Posterior vena cava (tissue), 2 donors: ENCODE data around the gene CREG2. TPM values are rescaled to one million over a fixed set of nuclear protein-coding genes. Genes with fewer than 3 reads are reported as not detected.

Experiments used
- DNase-seq: peaks from one replicate; pipeline ENCODE4 v3.0.0-alpha.2; 2020; ENCODE audit warnings: low spot score
- intact Hi-C, 2 donors: fragments of 100-400 bp; cut with DNase I; formaldehyde crosslinking; loops; one replicate each; pipeline versions ENCODE4 v1.14.1 to v1.14.2; 2022 to 2023
- long read RNA-seq, 2 donors: library from polyadenylated mRNA; unstranded; transcript quantifications; one replicate each; pipeline ENCODE4 v2.0.0, GENCODE V29; 2020 to 2021
- total RNA-seq, 2 donors: library from RNA; stranded (reverse); fragmentation: NEBNext Ultra II Directional; extraction: Animal tissue kit (Norgen Biotek cat#: 25700); gene quantifications; one replicate each; pipeline ENCODE4 v1.2.1, GENCODE V29; 2021
- donor health status: DM: yes; HTN: yes; CAD: no.
- donor health status: DM: yes; HTN: yes; CAD: no.

Gene CREG2
- not detected for total RNA-seq
- long read RNA-seq, donor 1: 0 reads
- long read RNA-seq, donor 2: 0 reads

DNA sequence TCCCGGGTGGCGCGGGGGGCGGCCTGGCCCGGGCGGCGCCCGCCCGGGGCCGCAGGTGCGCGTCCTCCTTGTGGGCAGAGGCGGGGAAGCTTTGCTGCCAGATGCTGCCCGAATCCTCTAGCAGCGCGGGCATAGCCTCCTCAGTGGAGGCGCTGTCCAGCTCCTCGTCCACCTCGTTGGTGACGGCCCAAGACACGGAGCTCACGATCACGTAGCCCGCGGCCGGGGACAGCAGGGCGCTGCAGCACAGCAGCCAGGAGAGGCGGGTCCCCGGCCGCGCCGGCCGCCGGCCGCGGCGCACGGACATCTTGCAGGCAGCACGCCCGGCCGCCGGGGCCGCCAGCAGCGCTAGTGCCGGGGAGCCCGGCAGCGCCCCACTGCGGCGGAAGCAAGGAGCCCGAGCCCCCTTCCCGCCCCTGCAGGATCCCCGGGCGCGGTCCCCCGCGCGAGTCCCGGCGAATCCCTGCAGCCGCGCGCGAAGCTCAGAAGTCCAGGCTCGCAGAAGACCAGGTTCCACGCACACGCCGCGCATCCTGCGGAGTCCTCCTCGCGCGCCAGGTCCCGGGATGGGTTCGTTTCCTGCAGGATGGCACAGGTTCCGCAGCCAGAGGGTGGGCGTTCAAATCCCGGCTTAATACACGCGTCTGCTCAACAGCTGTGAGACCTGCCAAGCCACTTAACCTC, at the start of gene CREG2:
CREG2 (minus strand) TSS at position 353 of the 684 bp plus-strand sequence; CDS start at position 307, 46 bp downstream.
- intact Hi-C loops: no loop called here
- peak; percentile 87 for DNase-seq

GRCh38 chr2:101435001-101435862, 47.9 kb upstream of the CREG2 start:
- no peak for DNase-seq
- intact Hi-C loops: loop anchor here in 1 of 2 donors (10.0 kb wide), 1 partner anchor 410 kb away; no protein-coding TSS in a partner anchor

- intact Hi-C loops: loop anchor here in 1 of 2 donors (10.0 kb wide), 1 partner anchor 411 kb away; no protein-coding TSS in a partner anchor
- DNase-seq: no peak
Observed at GRCh38 chr2:101433465-101433864, 46.2 kb upstream of the CREG2 start.

- intact Hi-C loops: loop anchor here in 1 of 2 donors (10.0 kb wide), 1 partner anchor 412 kb away; no protein-coding TSS in a partner anchor
- peak; percentile 87 for DNase-seq
Observed at GRCh38 chr2:101432411-101433181, 45.3 kb upstream of the CREG2 start.

DNA sequence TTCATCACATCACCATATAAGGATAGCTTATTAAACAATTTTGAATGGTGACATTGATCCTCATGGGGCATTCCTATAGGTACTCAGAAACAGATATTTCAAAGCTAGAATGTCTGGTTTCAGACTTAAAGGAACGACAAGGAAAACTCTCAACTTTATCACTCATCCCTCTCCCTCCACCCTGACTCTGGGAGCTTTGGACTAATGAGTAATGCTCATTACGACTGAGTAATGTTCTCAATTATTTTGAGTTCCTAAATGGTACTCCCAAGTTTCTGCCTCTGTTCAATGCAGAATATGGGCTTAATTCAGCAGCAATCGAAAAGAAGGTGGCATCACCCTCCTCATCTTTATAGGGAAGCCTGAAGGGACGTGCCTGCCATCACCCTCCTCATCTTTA, 44.2 kb upstream of the CREG2 start:
- intact Hi-C loops: loop anchor here in 1 of 2 donors (10.0 kb wide), 1 partner anchor 413 kb away; no protein-coding TSS in a partner anchor
- DNase-seq: no peak

GRCh38 chr2:101430156-101430555, 42.9 kb upstream of the CREG2 start:
- no peak for DNase-seq
- intact Hi-C loops: loop anchor here in 1 of 2 donors (10.0 kb wide), 1 partner anchor 415 kb away; no protein-coding TSS in a partner anchor

- DNase-seq: no peak
- intact Hi-C loops: no loop called here
Observed at GRCh38 chr2:101429453-101429852, 42.1 kb upstream of the CREG2 start.

- no peak for DNase-seq
- intact Hi-C loops: no loop called here
Observed at GRCh38 chr2:101428422-101429176, 41.3 kb upstream of the CREG2 start.

DNA sequence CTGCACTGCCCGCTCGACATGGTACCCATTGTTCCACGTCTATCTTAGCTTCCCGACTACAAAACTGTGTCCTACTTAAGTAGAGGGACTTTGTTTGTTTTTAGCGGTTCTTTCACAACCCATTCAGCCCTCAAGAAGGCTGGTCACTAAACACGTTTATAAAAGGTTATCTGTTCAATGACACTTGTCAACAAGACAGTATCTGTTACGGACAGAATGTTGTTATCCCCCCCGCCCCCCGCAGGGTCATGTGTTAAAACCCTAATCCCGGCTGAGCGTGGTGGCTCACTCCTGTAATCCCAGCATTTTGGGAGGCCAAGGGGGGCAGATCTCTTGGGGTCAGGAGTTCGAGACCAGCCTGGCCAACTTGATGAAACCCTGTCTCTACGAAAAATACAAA, 40.4 kb upstream of the CREG2 start:
- intact Hi-C loops: no loop called here
- DNase-seq: no peak

DNA sequence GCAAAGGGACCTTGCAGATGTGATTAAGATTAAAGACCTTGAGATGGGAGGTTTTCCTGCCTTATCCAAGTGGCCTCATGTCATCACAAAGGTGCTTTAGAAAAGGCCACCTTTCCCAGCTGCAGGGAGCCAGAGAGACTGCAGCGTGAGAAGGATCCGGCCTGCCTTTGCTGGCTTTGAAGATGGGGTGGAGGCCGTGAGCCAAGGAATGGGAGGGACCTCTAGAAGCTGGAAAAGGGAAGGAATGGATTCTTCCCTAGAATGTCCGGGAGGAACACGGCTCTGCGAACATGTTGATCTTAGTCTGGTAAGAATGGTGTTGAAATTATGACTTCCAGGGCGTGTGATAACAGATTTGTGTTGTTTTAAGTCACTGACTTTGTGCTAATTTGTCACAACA, 39.9 kb upstream of the CREG2 start:
- DNase-seq: no peak
- intact Hi-C loops: no loop called here

DNA sequence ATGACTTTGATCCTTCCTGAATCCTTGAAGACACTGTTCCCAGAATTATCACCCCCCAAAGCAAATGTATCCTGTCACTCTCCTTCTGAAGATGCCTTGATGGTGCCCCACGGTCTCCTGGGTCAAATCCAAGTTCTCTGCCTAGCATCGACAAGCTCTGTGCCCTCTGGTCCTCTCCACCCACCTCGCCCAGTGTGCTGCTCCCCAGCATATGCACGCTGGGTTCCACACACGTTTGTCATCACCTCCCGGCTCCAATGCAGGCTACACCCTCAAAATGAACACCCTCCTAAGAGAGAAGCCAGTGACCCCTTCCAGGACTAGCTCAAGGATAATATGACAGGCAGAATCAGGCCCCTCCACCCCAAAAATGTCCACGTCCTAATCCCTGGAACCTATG, 39.5 kb upstream of the CREG2 start:
- intact Hi-C loops: no loop called here

DNA sequence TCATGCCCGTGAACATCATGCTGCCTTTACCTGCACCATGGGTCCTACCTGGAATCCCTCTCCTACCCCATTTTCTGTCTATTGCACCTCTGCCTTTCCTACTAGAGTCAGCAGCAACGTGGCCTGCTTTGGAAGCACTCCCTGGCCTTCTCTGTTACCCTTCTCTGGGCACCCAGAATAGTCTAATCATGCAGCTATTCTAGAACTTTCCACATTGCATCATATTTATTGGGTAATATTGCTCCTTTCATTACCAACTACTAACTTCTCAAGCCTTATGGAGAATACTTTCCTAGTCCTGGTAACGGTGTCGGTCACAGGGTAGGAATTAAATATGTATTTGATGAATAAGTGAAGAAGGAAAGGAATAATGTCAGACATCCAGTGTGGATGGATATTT, 33.3 kb upstream of the CREG2 start:
- intact Hi-C loops: no loop called here

More for the DNA sequence above, 39.5 kb upstream of the CREG2 start:
- no peak for DNase-seq

DNA sequence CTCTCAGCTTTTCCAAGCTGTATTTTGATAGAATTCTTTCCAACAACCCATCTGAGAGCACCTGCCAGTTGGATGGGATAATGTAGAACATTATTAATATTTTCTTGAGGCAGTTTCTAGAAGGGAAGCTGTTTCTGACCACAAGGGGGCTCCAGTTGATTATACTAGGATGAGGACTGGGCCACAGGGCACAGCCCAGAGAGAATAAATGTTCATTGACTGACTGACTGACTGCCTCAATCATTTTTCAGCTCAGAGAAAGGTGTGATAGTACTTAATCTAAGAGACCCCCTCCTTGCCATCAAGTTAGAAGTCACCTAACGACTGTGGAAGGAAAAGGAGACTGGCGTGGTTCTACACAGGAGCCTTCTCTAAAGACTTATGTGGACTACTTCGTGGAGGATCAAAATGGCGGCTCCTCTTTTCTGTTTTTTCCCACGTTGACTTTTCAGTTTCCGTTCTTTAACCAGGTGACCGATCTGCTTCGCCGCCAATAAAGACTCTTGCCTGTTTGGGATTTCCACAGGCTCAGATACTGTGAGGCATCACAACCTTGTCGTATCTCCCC, 31.9 kb upstream of the CREG2 start:
- no peak for DNase-seq
- intact Hi-C loops: loop anchor here (2.0 to 10.0 kb wide), 4 partner anchors 276 to 1026 kb away; partner anchors contain the start of gene MAP4K4 (in 1 of the 2)

More for the DNA sequence above, 33.3 kb upstream of the CREG2 start:
- no peak for DNase-seq

DNA sequence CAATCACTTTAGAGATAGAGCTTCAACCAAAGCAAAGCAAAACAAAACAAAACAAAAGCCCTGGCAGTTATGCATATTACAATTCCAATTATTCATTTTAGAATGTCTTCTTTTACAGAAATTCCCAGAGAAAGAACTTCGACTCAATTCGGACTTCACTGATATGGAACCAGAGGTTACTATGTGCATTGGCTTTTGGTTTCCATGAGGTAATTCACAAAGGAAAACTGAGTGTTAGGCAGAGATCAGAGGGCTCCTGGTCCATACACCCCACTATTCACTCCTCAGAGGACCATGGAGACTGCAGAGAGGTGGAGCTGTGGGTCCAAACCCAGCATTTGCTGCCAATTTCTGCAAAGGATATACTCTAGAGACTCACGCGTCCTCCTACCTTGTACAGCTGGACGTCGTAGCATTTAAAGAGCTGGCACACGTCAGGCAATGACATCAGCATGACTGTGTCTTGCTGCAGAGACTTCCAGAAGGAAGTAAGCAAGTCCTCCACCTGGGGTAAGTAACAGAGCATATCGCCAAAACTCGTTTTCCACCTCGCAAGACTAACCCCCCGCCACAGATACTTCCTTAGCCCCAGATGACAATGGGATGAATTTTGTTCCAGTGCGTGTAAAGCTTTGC, 31.3 kb upstream of the CREG2 start:
- no peak for DNase-seq
- intact Hi-C loops: loop anchor here (2.0 to 10.0 kb wide), 4 partner anchors 276 to 1026 kb away; partner anchors contain the start of gene MAP4K4 (in 1 of the 2)

DNA sequence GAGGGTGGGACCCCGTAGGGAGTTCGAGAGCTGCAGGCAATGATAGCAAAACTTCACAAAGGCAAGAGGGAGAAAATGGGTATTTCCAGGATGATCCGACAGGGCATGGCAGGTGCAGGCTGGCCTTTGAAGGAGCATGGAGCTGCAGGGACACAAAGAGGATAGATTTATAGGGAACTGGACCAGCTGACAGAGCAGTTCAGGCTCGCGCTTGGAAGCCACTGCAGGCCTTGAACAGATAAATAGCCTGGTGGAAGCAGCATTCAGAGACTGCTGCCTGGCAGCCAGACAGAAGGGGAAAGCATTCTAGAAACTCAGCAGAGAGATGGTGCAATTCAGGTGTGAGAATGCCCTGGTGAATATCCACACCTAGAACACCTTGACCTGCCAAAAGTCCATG, 29.3 kb upstream of the CREG2 start:
- intact Hi-C loops: loop anchor here (10.0 kb wide), 3 partner anchors 278 to 1028 kb away; partner anchors contain the start of gene MAP4K4 (in 1 of the 2)
- DNase-seq: no peak

- intact Hi-C loops: loop anchor here (10.0 kb wide), 3 partner anchors 279 to 1029 kb away; partner anchors contain the start of gene MAP4K4 (in 1 of the 2)
- no peak for DNase-seq
Observed at GRCh38 chr2:101415884-101416283, 28.6 kb upstream of the CREG2 start.

GRCh38 chr2:101415220-101415619, 27.9 kb upstream of the CREG2 start:
- intact Hi-C loops: loop anchor here (10.0 kb wide), 3 partner anchors 280 to 1030 kb away; partner anchors contain the start of gene MAP4K4 (in 1 of the 2)

More at GRCh38 chr2:101415220-101415619, 27.9 kb upstream of the CREG2 start:
- no peak for DNase-seq
